DOHH2 (cell line): ENCODE results near the gene CSMD2.

Experiments
- H3F3A ChIP-seq: fragments of 200-600 bp; sonication (generic), shearing (Covaris generic); 2 replicates; pipeline ENCODE4 v1.6.0; 2016; ENCODE audit warnings: antibody characterized with exemption, mild to moderate bottlenecking; ENCODE audit not compliant: control insufficient read depth, insufficient read depth
- H3K27ac ChIP-seq: fragments of 200-600 bp; sonication (generic); 2 replicates; pipeline ENCODE4 v1.5.1; 2014; ENCODE audit warnings: low read depth, mild to moderate bottlenecking, low read length, moderate library complexity
- H3K27me3 ChIP-seq: fragments of 200-600 bp; sonication (generic); 2 replicates; pipeline ENCODE4 v1.6.1; 2014; ENCODE audit warnings: mild to moderate bottlenecking, low read length, mixed read lengths; ENCODE audit not compliant: control insufficient read depth
- H3K36me3 ChIP-seq: fragments of 200-600 bp; sonication (generic); 2 replicates; pipeline ENCODE4 v1.6.1; 2014; ENCODE audit warnings: mild to moderate bottlenecking, low read length, moderate library complexity, mixed read lengths; ENCODE audit not compliant: control insufficient read depth
- H3K4me1 ChIP-seq: fragments of 200-600 bp; sonication (generic); 2 replicates; pipeline ENCODE4 v1.6.1; 2014; ENCODE audit warnings: mild to moderate bottlenecking, low read length, mixed read lengths; ENCODE audit not compliant: control insufficient read depth
- H3K4me2 ChIP-seq: fragments of 200-600 bp; sonication (generic); 2 replicates; pipeline ENCODE4 v1.6.0; 2014; ENCODE audit warnings: mild to moderate bottlenecking, low read length, moderate library complexity
- H3K4me3 ChIP-seq: fragments of 200-600 bp; sonication (generic); 2 replicates; pipeline ENCODE4 v1.5.1; 2014; ENCODE audit warnings: mild to moderate bottlenecking, low read length, mixed read lengths
- H3K79me2 ChIP-seq: fragments of 200-600 bp; sonication (generic); 2 replicates; pipeline ENCODE4 v1.6.1; 2014; ENCODE audit warnings: mild to moderate bottlenecking, low read length, mixed read lengths; ENCODE audit not compliant: control insufficient read depth
- H3K9me2 ChIP-seq: fragments of 200-600 bp; sonication (generic); replicated peaks from 2 replicates; pipeline ENCODE4 v1.6.1; 2014; ENCODE audit warnings: mild to moderate bottlenecking, low read length, mixed read lengths; ENCODE audit not compliant: control insufficient read depth
- H3K9me3 ChIP-seq: fragments of 200-600 bp; sonication (generic); 2 replicates; pipeline ENCODE4 v1.6.1; 2014; ENCODE audit warnings: antibody characterized with exemption, low read length, mixed read lengths; ENCODE audit not compliant: control insufficient read depth, insufficient read depth
- H4K20me1 ChIP-seq: fragments of 200-600 bp; sonication (generic); 2 replicates; pipeline ENCODE4 v1.6.0; 2014; ENCODE audit warnings: low read depth, mild to moderate bottlenecking, antibody characterized with exemption, low read length, moderate library complexity; ENCODE audit not compliant: control insufficient read depth, insufficient read depth
- EZH2phosphoT487 ChIP-seq: fragments of 200-600 bp; sonication (generic); IDR thresholded peaks from 2 replicates; pipeline ENCODE4 v1.6.1; 2017; ENCODE audit warnings: borderline replicate concordance, mild to moderate bottlenecking, antibody characterized with exemption, low read length, moderate library complexity, mixed read lengths
- TF ChIP-seq, protein P1 (sequence below): fragments of 200-600 bp; sonication (generic); IDR thresholded peaks from one replicate; pipeline ENCODE4 v1.5.1; 2014; ENCODE audit warnings: antibody characterized with exemption, mild to moderate bottlenecking, low read depth, low read length; ENCODE audit not compliant: poor library complexity, severe bottlenecking

The CSMD2 gene

DNA sequence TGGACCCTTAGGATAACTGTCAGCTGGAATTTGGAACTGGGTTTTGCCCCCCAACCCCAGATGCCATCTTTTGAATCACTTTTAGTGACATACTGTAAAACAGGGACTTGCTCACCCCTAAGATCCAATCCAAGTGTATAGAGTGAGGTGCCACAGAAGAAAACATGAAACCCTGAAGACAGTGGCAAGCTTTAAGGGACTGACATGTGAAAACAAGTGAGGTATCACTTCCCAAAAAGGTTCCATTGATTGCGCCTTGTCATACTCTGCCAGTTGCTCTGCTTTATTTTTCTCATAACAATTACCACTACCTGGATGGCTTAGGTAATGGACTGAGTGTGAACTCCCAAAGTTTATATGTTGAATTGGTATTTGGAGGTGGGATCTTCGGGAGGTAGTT lies 115.6 kb downstream of the CSMD2 start:
- H3K79me2 ChIP-seq: no peaks in the 10 kb centered on the region
- H3K36me3 ChIP-seq: no peaks in the 10 kb centered on the region
- H3K27ac ChIP-seq: no peak overlapping the region
- no peaks in the 10 kb centered on the region for H4K20me1 ChIP-seq
- H3K9me2 ChIP-seq: no peaks in the 10 kb centered on the region
- H3K4me2 ChIP-seq: no peak overlapping the region
- H3K9me3 ChIP-seq: peaks cover 4% of the 10 kb centered on the region; the same call in 1 of the 2 replicates
- no peaks in the 10 kb centered on the region for H3K4me1 ChIP-seq
- H3F3A ChIP-seq: no peaks in the 10 kb centered on the region
- H3K4me3 ChIP-seq: no peak overlapping the region
- TF ChIP-seq, protein P1, sequence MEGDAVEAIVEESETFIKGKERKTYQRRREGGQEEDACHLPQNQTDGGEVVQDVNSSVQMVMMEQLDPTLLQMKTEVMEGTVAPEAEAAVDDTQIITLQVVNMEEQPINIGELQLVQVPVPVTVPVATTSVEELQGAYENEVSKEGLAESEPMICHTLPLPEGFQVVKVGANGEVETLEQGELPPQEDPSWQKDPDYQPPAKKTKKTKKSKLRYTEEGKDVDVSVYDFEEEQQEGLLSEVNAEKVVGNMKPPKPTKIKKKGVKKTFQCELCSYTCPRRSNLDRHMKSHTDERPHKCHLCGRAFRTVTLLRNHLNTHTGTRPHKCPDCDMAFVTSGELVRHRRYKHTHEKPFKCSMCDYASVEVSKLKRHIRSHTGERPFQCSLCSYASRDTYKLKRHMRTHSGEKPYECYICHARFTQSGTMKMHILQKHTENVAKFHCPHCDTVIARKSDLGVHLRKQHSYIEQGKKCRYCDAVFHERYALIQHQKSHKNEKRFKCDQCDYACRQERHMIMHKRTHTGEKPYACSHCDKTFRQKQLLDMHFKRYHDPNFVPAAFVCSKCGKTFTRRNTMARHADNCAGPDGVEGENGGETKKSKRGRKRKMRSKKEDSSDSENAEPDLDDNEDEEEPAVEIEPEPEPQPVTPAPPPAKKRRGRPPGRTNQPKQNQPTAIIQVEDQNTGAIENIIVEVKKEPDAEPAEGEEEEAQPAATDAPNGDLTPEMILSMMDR: no peak
- no peak for TF ChIP-seq EZH2phosphoT487
- H3K27me3 ChIP-seq: no peaks in the 10 kb centered on the region

DNA sequence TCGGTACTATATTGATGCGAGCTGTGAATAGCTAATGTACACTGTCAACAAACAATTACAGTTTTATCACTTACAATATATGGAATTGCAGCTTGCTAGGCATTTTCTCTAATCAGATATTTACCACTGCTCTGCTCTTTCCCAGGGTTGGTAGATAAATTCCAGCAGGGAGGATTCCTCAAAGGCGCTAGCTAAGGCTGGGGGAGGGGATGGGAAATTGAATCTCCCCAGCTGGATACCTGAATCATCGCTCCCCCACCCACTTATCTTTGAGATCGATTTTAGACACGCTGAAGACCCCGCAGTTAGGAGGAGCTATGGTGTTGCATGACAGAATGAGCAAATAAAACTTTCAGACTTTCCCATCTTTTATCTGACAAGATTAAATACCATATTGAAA lies 127.2 kb downstream of the CSMD2 start:
- H3K4me3 ChIP-seq: no peak overlapping the region
- H4K20me1 ChIP-seq: no peaks in the 10 kb centered on the region
- no peak overlapping the region for H3K4me2 ChIP-seq
- TF ChIP-seq, protein P1: no peak
- TF ChIP-seq EZH2phosphoT487: no peak
- no peaks in the 10 kb centered on the region for H3F3A ChIP-seq
- H3K9me3 ChIP-seq: no peaks in the 10 kb centered on the region
- no peaks in the 10 kb centered on the region for H3K27me3 ChIP-seq
- no peaks in the 10 kb centered on the region for H3K79me2 ChIP-seq
- H3K9me2 ChIP-seq: no peaks in the 10 kb centered on the region
- H3K36me3 ChIP-seq: no peaks in the 10 kb centered on the region
- H3K4me1 ChIP-seq: no peaks in the 10 kb centered on the region
- H3K27ac ChIP-seq: no peak overlapping the region

DNA sequence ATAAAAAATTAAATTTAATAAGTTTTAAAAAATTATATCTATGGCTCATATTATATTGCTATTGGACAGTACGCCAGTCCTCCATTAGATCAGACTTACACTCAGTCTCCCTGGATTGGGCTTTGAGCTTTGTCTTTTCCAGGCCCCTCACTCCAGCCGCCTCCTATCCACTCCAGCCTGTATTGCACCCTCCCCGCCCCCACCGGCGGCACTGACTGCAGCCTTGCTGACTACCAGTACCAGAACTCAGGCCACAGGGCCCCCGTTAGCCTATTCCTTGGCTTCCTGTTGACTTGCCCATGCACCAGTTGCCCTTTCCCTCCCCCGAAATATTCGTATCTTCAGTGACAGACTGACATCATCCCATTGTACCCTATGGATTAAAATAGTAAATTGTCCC lies 127.9 kb downstream of the CSMD2 start:
- Histone ChIP-seq H3K4me3 (no peak overlapping the region), H4K20me1 (no peaks in the 10 kb centered on the region), H3K9me2 (no peaks in the 10 kb centered on the region), H3K79me2 (no peaks in the 10 kb centered on the region), H3K9me3 (no peaks in the 10 kb centered on the region), H3K27me3 (peaks cover 2% of the 10 kb centered on the region; the same call in 1 of the 2 replicates), H3K36me3 (no peaks in the 10 kb centered on the region), H3K4me1 (no peaks in the 10 kb centered on the region), H3K4me2 (no peak overlapping the region), H3K27ac (no peak overlapping the region), H3F3A (no peaks in the 10 kb centered on the region)
- TF ChIP-seq EZH2phosphoT487: no peak
- TF ChIP-seq, protein P1: no peak

DNA sequence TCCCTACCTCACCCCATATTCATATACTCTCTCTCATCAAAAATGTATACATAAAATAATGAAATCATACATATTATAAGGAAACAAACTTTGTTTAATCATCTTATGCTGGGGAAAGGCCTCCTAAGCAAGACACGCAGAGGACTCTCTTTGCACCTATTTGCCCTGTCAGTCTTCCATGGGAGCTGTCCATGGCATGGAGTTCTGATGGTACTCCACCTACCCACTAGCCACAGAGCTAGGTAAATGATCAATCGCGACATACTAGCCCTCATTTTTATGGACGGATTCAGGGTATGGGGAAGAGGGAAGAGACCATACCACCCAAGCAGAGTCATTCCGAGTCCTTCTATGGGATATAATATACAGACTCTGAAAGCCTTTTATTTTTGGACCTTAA lies 131.0 kb downstream of the CSMD2 start:
- H3K4me3 ChIP-seq: no peak overlapping the region

More for the DNA sequence above, 131.0 kb downstream of the CSMD2 start:
- H3K27ac ChIP-seq: no peak overlapping the region
- no peaks in the 10 kb centered on the region for H3F3A ChIP-seq
- H3K4me2 ChIP-seq: no peak overlapping the region
- no peaks in the 10 kb centered on the region for H3K36me3 ChIP-seq
- no peaks in the 10 kb centered on the region for H3K9me3 ChIP-seq
- H3K27me3 ChIP-seq: peaks cover 2% of the 10 kb centered on the region; the same call in 1 of the 2 replicates
- no peaks in the 10 kb centered on the region for H4K20me1 ChIP-seq
- H3K79me2 ChIP-seq: no peaks in the 10 kb centered on the region
- no peaks in the 10 kb centered on the region for H3K9me2 ChIP-seq
- no peaks in the 10 kb centered on the region for H3K4me1 ChIP-seq
- TF ChIP-seq EZH2phosphoT487: no peak
- TF ChIP-seq, protein P1: no peak
